Astrocyte of the hippocampus (primary cell): ENCODE results near the gene LIMCH1.
"Not testable (repeated sequence)": the region's sequence is repeated elsewhere in the genome, so short reads cannot be mapped to it uniquely, and the experiment has no call there.

Source experiments
- DNase-seq: peaks from one replicate; pipeline ENCODE4 v3.0.0; 2011; ENCODE audit warnings: low read depth, low spot score

Gene LIMCH1

DNA sequence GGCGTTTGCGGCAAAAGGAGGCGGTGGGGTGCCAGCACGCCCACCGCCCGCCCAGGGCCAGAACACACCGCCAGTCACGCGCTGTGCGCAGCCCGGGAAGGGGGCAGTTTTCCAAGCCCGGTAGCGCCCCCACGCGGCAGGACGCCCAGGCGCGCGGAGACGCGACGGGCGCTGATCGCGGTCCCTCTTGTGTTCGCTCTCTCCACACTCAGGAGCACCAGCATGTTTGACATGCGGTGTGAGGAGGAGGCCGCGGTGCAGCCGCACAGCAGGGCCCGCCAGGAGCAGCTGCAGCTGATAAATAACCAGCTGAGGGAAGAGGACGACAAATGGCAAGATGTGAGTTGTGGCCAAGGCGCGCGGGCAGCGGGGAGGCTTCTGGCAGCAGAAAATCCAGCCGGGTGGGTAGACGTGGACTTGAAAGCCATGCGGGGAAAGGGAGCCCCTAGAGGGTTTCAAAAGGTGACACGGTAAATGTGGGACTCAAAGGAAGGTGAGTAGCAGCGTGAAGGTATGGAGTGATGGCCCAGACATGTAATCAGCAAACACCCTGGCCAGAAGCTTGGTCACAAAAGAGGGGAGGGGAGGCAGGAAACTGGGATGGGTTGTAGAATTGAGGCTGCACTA, 106.4 kb downstream of the LIMCH1 start:
- DNase-seq, result peak; percentile 92

DNA sequence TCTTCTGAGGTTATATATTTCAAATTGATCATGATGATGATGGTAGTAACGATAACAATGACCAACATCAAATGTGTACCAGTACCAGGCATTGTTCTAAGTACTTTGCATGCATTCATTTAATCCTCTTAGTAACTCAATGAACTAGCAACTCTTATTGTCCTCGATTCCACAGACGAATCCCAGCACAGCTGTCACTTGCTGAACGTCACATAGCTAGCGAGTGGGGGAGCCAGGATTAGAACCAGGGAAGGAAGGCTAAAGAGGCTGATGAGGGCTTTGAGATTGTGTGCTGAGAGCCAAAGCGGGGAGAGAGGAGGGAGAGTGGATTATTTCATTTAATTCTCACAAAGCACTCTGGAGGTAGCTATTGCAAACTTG, 106.9 kb downstream of the LIMCH1 start:
- no peak for DNase-seq

GRCh38 chr4:41645728-41646390, 107.9 kb downstream of the LIMCH1 start:
- DNase-seq, result no peak

DNA sequence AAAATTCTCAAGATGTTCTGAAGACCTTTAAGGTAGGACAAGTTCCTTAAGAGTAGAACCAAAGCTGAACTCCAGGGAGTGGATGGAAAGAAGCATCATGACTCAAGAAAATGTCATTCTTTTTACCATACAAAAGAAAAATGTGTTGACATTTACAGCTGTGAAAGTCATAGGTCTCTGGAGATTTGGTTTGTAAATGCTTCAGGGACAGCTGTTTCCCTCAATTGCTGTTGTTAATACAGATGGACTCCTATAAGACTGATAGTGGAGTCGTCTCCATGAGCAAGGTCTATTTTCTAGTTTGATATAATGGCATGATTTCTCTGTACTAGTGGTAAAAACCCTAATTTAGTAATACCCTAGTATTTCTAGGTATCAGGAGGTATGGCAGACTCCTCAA, 108.9 kb downstream of the LIMCH1 start:
- DNase-seq, result no peak

- DNase-seq, result no peak
These were observed 109.4 kb downstream of the LIMCH1 start for GRCh38 chr4:41647383-41647782.

DNA sequence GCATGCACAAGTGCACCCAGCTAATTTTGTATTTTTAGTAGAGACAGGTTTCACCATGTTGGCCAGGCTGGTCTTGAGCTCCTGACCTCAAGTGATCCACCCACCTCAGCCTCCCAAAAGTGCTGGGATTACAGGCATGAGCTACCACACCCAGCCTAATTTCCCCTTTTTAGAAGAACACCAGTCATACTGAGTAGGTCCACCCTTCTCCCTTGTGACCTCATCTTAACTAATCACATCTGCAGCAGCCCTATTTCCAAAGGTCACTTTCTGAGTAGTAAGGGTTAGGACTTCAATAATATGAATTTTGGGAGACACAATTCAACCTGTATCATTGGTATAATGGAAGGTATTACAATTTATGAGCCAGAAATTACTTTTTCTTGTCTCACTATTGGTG, 113.2 kb downstream of the LIMCH1 start:
- not testable (repeated sequence) for DNase-seq

GRCh38 chr4:41652971-41653370, 115.0 kb downstream of the LIMCH1 start:
- no peak for DNase-seq

- DNase-seq, result no peak
These were observed 115.6 kb downstream of the LIMCH1 start for GRCh38 chr4:41653523-41653922.

DNA sequence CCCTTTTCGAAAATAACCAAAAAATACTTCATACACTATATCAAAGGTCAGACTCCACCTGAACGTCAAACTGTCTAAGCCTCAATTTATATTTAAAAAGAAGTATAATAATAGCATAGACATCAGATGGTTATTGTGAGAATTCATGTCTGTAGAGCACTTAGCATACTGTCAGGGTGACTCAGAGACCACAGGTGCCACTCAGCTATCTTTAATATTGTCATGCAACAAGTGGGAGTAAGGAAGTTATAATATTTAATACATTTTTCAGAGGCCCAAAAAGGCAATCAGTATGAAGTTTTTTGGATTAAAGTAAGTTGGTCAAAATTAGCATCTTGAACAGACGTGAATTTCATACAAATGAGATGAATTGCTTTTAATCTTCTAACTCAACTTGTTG, 117.2 kb downstream of the LIMCH1 start:
- peak; percentile 43 for DNase-seq

DNA sequence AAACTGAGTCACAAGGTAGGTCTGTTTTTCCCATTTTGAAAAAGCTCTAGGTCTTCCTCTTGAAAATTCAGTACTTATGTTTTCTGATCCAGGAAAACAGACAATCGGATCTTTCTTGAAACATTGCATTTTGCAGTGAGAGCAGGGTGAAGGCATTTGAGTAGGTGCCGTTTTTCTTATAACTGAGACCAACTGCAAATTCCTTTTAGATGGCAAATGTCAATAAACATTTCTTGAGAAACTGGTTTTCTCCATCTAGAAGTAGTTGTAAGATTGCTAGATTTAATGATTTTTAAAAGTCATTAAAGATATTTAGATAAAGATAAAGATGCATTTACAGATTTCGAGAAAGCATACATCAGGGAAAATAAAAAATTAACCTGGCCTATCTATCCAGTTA, 118.1 kb downstream of the LIMCH1 start:
- DNase-seq, result no peak

- peak; percentile 67 for DNase-seq
These were observed 118.9 kb downstream of the LIMCH1 start for GRCh38 chr4:41656572-41657520.

- DNase-seq, result no peak
These were observed 119.6 kb downstream of the LIMCH1 start for GRCh38 chr4:41657561-41657960.

DNA sequence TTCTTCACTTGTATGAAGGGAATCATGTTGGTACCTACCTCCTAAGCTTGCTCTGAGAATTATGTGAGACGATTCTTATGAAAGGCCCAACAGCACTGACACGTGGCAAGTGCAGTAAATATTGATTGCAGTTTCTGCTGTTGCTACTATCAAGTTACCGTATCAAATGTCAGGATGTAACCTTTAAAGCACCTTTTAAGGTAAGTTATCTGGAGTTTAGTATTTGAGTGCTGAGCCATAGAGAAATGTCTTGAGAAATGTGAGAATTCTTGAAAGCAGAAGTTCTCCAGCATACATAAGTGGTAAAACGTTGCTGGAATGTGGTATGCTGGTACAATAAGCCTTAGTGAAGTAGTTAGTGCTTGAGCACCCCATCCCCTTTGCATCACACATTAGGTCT, 120.2 kb downstream of the LIMCH1 start:
- DNase-seq, result no peak

- peak; percentile 33 for DNase-seq
These were observed 122.4 kb downstream of the LIMCH1 start for GRCh38 chr4:41660352-41660751.

- peak; percentile 82 for DNase-seq
These were observed 123.6 kb downstream of the LIMCH1 start for GRCh38 chr4:41661442-41662076.

DNA sequence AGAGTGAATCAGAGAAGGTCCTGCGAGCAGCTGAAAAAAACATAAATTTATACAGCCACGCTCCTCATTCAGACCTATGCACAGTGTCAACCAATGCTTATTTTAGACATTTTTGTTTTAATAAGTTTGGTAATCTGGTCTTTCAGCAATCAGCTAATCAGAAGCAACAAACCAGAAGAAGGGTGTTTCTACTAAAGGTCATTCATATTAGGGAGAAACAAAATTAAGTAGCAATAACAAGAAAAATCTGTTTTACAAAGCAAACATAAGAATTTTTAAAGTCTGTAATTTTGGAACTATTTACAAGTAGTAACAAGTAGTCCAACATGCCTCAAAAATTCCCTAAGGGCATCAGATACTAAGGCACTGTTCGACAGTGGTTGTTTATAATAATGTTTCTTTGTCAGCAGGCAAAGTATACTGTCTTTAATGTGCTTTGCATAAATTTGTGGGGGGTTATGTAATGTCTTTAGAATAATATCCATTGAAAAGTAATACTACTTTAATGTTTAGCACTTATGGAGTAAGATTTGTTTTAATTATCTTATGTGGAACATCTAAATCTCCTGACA, 127.8 kb downstream of the LIMCH1 start:
- no peak for DNase-seq

GRCh38 chr4:41668024-41668423, 130.1 kb downstream of the LIMCH1 start:
- no peak for DNase-seq

DNA sequence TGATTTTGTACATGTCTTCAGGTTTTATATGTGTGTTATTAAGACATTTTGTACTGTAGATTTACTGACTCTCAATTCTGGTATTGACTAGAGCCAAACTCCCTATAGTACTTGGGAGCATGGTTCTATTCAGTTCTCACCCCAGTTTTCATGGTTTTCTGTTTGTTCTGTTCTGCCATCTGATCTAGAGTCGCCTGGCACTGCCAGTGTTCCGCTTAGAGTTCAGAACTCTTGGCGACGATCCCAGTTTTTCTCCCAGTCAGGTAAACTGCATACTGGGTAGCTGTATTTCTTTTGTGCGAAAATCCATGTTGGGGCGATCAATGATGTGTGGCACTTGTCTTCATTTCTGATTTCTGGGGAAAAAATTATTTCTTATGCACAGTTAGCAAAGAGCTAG, 132.6 kb downstream of the LIMCH1 start:
- no peak for DNase-seq

DNA sequence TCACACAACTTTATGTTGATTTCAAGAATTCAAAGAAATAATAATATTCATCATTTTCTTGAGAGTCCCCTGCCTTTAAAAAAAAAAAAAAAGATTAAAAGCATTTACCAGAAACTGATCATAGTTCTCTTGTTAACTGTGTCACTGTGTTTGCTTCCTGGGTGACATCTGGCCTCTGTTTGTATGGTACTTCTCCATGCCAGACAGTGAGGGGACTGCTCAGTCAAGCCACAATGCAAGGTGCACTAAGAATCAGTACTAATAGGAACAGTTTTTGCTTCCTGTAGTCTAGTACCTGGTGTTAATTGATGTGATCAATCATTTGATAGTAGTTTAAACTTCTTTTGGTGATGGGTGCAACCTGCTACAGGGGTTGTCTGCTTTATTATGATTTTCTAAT, 133.0 kb downstream of the LIMCH1 start:
- no peak for DNase-seq

DNA sequence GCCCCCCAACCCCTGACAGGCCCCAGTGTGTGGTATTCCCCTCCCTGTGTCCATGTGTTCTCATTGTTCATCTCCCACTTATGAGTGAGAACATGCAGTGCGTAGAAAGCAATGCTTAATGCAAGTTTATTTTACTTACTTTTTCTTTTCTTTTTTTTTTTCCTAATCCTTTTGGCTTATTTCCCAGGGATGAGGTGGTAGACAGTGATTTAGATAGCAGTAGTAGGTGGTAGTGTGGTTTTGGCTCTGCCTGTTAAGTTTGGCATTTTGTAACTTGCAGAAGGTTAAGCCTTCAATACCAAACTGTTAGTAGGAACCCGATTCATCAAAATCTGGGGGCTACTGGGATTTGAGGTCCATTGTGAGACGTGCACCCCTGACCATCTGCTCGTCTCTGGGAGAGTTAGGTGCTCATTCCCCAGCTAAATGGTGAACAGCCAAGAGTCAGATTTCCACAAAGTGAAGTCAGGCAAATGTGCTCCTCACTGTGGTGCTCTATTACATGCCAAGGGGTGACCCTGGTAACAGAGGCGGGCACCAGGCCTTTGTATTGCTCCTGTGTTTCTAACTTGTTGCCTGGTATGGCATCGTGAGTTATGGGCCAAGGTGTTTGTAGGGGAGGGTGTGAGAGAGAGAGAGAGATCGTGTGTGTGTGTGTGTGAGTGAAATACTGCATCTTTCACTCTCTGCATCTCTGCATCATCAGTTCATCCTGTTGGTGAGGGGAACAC, 140.3 kb downstream of the LIMCH1 start:
- DNase-seq, result peak; percentile 31

- DNase-seq, result no peak
These were observed 141.0 kb downstream of the LIMCH1 start for GRCh38 chr4:41678951-41679350.
